ENCODE data around the gene TCEAL4.
"Not testable (repeated sequence)": the region's sequence is repeated elsewhere in the genome, so short reads cannot be mapped to it uniquely, and the experiment has no call there.

TCEAL4 gene

GRCh38 chrX:103595202-103595601 is 9.9 kb downstream of the TCEAL4 start:
- not testable (repeated sequence) for DNase-seq

GRCh38 chrX:103607364-103608305 is 22.3 kb downstream of the TCEAL4 start, which contains the start of gene TCEAL3:
Gene TCEAL3, plus strand, starts transcription at chrX:103607963. Its CDS starts 1,102 bp downstream, at chrX:103609065.
- peak; percentile 18 for DNase-seq

GRCh38 chrX:103608306-103608963 is 23.1 kb downstream of the TCEAL4 start:
- peak; percentile 2 for DNase-seq

- no peak for DNase-seq
These were observed 25.0 kb downstream of the TCEAL4 start for GRCh38 chrX:103610282-103610681.

GRCh38 chrX:103613362-103613890 is 28.1 kb downstream of the TCEAL4 start:
- DNase-seq = no peak

- DNase-seq = no peak
These were observed 29.7 kb downstream of the TCEAL4 start for GRCh38 chrX:103614999-103615398.

GRCh38 chrX:103615781-103616371 is 30.6 kb downstream of the TCEAL4 start:
- DNase-seq = no peak

GRCh38 chrX:103616676-103617186 is 31.4 kb downstream of the TCEAL4 start:
- no peak for DNase-seq

GRCh38 chrX:103624111-103624510 is 38.8 kb downstream of the TCEAL4 start:
- no peak for DNase-seq

GRCh38 chrX:103626855-103627254 is 41.5 kb downstream of the TCEAL4 start:
- DNase-seq = no peak

GRCh38 chrX:103628386-103629317 is 43.3 kb downstream of the TCEAL4 start, which contains the start of gene TCEAL1:
Gene TCEAL1, plus strand, starts transcription at chrX:103628975. Its CDS starts 942 bp downstream, at chrX:103629917.
- peak; percentile 22 for DNase-seq

GRCh38 chrX:103629318-103630170 is 44.2 kb downstream of the TCEAL4 start:
- peak; percentile 51 for DNase-seq

GRCh38 chrX:103630171-103630511 is 44.8 kb downstream of the TCEAL4 start:
- DNase-seq = no peak

- DNase-seq = no peak
These were observed 45.8 kb downstream of the TCEAL4 start for GRCh38 chrX:103631145-103631544.

- DNase-seq = no peak
These were observed 50.1 kb downstream of the TCEAL4 start for GRCh38 chrX:103635436-103635835.
